ENCODE data around the gene SAMD4A.

DNA sequence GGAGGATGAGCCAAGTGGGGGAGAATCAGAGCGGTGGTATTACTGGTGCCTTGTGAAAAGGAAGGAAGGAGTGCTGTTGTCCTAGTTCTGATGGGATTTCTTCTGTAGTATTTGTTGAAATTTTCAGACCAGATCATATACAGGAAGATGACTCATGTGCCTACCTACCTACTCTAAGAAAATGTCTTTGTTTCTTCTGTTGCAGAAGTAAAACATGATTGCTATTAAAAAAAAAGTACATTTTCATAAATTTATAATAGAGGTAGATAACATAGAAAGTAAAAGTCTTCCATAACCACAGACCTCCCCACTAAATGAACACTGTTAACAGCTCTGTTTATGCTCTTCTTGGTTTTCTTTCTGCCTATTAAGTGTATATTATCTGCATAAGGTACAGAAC is 26.9 kb downstream of the SAMD4A start:
- TF ChIP-seq POLR2A (IDR thresholded peaks at IDR 0.05) (no peak), CTCF (IDR thresholded peaks at IDR 0.05) (no peak)
